CD4-positive, alpha-beta T cell treated with Interleukin-4 for 4 hours (primary cell): ENCODE results near the gene SLC25A18.
"Not testable (repeated sequence)": the region's sequence is repeated elsewhere in the genome, so short reads cannot be mapped to it uniquely, and the experiment has no call there.

Experiments
- DNase-seq: peaks from one replicate; pipeline ENCODE4 v3.0.0-alpha.2; 2020

The SLC25A18 gene

DNA sequence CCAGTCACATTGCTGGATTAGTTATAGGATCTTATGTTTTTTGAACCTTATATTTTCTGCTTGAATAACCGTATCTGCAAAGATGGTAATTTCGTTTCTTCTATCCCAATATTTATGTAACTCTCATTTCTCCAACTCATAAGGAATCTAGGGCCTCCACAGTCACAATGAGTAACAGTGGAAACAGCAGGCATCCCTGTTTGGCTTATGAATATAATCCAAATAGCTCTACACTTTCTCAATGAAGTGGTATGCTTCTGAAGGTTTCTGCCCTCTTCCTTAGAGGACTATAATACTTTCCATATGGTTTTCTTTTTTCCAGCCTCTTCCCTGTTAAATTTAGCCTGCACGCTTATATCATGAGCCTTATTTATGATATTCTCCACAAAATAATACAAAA, 48.8 kb downstream of the SLC25A18 start:
- DNase-seq: no peak

DNA sequence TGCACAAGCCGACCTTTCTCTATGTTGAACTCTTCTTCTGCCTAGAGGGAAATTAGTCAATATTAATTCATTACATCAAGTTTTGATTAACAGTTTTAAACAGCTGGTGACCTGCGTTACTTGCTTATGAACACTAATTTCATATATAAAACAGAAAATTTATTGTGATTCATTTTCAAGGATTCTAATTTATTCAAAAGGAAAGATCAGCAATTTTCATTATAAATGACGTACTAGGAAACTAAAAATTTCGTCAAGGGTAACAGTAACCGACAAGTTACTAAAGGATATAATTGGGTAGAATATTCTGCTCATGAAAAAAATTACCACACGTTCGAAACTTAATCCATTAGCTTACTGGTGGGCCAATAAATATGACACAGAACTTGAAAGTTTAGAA, 50.0 kb downstream of the SLC25A18 start:
- DNase-seq: no peak

DNA sequence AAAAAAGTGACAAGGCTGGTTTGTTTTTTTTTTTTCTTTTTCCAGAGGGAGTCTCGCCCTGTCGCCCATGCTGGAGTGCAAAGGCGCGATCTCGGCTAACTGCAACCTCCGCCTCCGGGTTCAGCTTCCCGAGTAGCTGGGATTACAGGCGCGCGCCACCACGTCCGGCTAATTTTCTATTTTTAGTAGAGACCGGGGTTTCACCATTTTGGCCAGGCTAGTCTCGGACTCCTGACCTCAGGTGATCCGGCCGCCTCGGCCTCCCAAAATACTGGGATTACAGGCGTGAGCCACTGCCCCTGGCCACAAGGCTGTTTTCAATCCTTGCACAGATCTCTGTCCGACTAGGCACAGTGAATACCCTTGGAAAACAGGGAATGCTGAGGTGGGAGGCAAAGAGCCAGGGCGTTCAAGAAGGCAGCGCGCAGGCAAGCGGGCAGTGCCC, 64.7 kb downstream of the SLC25A18 start:
- DNase-seq: no peak

DNA sequence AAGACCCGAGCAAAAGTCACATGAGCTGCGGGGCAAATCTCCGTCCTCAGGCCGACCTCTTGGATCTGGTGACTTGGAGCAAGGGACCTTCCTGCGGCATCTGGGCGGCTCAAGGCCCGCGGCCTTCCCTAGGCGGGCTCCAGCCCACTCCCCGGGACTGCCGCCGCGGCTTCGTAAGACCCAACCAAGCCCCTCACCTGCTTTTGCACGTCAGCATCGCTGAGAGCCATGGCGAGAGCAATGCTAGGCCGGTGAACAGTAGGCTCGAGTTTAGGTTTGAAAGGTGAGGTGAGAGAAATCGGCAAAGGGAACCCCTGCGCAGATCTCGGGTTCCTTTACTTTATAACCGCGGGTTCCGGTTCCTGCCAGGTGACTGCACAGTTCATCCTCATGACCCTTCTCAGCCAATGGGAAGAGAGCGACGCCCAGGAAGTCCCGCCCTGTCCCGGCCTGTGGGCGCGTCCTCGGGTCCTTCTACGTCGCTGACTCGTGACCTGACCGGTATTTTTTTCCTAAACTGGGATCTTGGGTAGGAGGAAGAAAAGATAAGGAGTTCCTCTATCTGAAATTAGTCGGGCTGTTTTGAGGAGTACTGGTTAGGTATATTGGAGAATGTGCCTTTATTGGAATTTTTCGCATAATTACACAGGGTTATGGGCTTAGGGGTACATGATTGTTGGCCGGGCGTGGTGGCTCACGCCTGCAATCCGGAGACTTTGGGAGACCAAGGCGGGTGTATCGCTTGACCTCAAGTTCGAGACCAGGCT, 65.3 kb downstream of the SLC25A18 start, which contains the start of gene ATP6V1E1:
ATP6V1E1 (minus strand) TSS at position 344 of the 767 bp plus-strand sequence; CDS start at position 230, 114 bp downstream.
- peak; percentile 96 for DNase-seq

DNA sequence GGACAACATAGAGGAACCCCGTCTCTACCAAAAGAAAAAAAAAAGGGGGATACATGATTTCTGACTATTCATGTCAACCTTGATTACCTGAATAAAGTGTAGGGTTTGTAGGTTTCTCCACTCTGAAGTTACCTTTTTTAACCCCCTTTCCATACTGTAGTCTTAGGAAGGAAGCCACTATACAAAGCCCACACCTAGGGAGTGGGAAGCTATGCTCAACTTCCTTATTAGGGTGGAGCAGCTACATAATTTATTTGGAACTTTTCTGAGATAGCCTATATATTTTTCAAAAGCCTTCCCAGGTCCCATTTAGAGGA, 65.8 kb downstream of the SLC25A18 start:
- no peak for DNase-seq

DNA sequence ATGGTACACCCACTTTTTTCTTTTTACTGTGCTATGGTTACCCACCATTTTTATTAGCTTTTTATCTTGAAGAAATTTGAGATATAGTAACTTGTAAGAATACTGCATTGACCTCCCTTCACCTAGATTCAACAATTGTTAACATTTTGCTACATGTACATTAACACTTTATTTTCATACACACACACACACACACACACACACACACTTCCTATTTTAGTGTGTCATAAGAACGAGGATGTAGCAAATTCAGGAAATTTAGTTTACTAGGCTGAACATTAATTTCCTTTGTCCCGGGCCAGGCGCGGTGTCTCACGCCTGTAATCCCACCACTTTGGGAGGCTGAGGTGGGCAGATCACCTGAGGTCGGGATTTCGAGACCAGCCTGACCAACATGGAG, 66.3 kb downstream of the SLC25A18 start:
- DNase-seq: no peak

DNA sequence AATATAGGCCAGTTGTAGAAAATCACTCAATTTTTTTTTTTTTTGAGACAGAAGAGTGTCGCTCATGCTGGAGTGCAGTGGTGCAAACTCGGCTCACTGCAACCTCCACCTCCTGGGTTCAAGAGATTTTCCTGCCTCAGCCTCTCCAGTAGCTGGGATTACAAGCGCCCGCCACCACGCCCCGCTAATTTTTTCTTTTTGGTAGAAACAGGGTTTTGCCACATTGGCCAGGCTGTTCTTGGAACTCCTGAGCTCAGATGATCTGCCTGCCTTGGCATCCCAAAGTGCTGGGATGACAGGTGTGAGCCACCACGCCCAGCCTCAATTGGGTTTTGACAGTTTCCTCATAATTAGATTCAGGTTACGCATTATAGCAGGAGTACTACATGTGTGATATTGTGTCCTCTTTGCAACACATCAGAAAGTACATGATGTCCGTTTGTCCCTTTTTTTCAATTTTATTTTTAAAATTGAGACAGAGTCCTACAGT, 67.8 kb downstream of the SLC25A18 start:
- no peak for DNase-seq

DNA sequence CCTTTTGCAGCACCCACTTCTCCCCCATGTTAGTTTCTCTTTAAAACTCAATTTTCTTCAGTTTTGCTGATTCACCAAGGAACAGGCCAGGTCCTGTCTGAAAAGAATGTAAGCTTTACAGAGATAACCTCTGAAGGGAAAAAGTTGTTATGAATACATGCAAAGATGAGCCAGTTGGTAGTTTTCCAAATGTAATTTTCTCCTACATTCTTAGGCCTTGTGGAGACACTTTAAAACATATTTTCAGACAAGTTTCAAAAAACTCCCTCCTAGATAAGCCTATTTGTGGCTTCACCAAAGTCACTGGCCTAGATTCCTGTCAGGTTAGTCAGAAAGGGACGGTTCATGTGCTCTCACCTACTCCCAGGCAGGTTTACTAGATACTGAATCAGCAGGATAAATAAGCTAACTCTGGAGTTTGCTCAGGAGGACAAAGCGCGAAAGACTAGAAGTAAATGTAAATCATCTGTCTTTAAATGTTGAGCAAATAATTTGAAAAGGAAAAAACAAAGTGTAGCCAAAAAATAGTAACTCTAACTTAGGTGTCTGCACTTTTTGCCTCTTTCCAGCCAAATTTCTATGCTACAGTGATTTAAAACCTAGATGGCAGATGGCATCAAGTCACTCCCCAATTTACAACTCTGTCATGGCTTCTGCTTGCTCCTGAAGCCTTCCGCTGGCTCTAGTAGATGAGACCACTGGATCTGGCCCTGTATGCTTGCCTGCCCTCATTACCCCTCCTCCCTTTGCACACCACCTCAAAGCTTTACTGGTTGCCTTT, 70.1 kb downstream of the SLC25A18 start:
- no peak for DNase-seq

DNA sequence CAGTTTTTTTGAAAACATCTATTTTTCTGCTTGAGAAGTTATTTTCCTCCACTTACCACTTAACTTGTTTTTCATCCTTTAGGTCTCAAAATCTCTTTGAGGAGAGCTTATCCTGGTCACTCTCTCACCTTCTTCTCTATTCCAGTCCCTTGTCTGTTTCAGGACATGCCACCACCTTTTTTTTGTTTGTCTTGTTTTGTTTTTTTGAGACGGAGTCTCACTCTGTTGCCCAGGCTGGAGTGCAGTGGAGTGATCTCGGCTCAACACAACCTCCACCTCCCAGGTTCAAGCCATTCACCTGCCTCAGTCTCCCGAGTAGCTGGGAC, 70.7 kb downstream of the SLC25A18 start:
- no peak for DNase-seq

DNA sequence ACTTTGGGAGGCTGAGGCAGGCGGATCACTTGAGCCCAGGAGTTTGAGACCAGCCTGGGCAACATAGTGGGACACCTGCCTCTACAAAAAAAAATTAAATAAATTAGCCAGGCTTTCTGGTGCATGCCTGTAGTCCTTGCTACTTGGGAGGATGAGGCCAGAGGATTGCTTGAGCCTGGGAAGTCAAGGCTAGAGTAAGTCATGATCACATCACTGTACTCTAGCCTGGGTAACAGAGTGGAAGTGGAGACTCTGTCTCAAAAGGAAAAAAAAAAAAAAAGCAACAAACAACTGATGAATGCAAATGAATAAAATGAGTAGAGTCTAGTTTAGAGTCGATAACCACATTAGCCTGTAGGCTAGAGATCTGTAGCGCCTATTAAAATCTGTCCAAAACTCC, 71.4 kb downstream of the SLC25A18 start:
- no peak for DNase-seq

DNA sequence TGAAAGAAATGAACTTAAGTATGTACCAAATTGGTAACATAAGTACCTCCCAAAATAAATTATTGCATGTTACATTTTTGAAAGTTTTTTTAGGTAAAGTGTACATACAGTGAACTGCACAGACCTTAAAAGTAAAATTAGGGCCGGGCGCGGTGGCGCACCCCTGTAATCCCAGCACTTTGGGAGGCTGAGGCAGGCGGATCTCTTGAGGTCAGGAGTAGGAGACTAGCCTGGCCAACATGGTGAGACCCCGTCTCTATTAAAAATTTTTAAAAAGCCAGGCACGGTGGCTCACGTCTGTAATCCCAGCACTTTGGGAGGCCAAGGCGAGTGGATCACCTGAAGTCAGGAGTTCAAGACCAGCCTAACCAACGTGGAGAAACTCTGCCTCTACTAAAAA, 73.6 kb downstream of the SLC25A18 start:
- DNase-seq: not testable (repeated sequence)

DNA sequence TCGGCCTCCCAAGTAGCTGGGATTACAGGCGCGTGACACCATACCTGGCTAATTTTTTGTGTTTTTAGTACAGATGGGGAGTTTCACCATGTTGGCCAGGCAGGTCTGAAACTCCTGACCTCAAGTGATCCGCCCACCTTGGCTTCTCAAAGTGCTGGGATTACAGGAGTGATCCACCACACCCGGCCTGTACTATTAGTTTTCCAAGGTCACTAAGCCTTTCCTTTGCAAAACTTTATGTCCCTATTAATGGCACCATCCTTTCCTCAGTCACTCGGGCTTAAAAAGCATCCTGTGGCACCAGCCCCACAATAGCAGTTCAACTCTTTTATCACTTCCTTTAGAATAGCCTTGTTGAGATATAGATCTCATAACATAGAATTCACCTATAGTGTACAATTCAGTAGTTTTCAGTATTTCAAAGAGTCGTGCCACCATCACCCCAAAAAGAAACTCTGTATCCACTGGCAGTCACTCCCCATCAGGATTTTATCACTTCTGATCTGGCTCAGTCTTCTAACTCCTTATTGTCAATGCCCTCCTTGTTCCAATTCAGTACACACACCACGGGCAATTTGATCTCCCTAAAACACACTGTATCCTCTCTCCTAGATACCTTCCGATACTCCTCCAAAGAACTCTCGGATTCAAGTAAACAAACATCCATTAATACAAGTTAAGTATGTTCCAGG, 74.3 kb downstream of the SLC25A18 start:
- DNase-seq: no peak

DNA sequence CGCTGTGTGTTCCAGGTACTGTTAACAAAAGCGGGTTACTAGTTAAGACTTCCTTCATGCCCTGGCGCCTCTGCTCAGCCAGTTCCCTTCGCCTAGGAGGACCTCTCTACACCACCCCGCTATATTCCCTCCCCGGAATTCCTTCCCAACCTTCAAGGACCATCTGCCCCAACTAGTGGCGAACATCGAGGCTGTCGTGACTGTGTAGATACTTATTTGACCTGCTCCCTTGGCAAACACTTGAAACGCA, 74.8 kb downstream of the SLC25A18 start:
- DNase-seq: no peak

DNA sequence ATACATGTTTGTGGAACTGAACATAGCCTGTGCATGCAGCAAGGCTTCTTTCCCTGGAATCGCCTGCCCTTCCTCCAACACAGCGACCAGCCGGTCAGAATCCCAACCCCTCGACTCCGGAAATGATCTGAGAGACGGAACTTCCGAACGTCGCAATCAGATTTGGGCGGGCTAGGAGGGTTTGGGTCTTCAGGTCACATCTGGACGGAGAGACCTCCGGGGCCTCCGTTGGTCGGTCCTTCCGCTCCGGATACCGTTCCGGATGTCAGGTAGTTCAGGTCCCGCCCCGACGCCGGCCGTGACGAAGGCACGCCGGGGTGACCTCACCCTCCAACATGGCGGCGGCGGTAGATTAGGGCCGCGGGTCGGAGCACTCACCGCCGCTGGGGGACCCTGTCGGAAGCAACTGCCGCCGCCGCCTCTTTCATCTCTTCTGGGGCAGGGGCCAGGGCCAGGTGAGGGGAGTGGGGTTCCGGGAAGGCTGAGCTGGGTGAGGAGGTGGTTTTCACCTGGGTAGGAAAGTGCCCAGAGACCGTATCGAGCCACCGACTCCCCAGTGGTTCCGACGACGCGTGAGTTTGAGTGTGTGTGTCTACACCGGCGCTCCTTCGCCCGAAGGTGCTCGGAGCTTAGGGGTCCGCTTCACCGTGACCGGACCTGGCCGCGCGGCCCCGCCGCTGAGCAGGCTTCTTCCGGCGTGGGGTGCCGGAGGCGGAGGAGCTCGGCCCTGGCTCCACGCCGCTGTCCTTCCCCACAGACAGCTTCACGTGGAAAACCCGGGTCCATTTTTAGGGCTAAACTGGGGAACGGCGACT, 75.3 kb downstream of the SLC25A18 start, which contains the start of gene BCL2L13:
BCL2L13 (plus strand) TSS at position 326 of the 815 bp plus-strand sequence. CDS start 16,955 bp downstream, outside the sequence.
- peak; percentile 82 for DNase-seq

DNA sequence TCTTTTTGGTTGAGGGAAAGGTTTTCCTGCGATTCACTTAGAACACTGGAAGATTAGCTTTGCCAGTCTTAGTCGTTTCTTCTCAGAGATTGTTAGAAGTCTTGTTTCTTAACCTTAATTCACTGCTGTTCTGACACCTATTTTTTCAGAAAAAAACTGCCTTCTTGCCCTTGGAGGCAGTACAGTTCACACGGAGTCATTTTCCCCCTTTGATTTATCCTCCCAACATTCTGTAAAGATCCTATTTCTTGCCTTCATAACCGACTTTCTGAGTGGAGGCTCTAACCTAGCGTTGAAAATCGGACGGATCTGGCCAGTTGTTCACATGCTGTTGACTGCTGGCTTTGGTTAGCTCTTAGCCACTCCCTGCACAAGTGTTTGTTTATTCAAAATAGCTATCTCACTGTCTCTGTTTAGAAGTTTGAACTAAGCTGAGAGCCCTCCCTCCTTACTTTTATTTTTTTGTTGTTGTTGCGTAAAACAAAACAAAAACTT, 76.0 kb downstream of the SLC25A18 start:
- peak; percentile 15 for DNase-seq
